Measurements from ENCODE around the gene PROSER2.
A peak's percentile ranks its signal among the peaks of the same experiment; 100 is the strongest.

Gene PROSER2

GRCh38 chr10:11858093-11858492, 34.9 kb downstream of the PROSER2 start:
- no peak for TF ChIP-seq CTCF (IDR thresholded peaks at IDR 0.05)
- peak overlapping the region; percentile 32 for H3K27ac Mint-ChIP-seq
- peaks cover 11% of the 10 kb centered on the region for H3K4me1 Mint-ChIP-seq

GRCh38 chr10:11861341-11861740, 38.2 kb downstream of the PROSER2 start:
- no peak for TF ChIP-seq CTCF (IDR thresholded peaks at IDR 0.05)
- H3K36me3 Mint-ChIP-seq (ENCODE audit: low read depth): peaks cover 3% of the 10 kb centered on the region
- H3K4me3 Mint-ChIP-seq: no peak overlapping the region
- no peaks in the 10 kb centered on the region for H3K9me3 Mint-ChIP-seq
- H3K27me3 Mint-ChIP-seq (ENCODE audit: low read depth, poor library complexity): peaks cover 14% of the 10 kb centered on the region
- H3K27ac Mint-ChIP-seq: no peak overlapping the region
- no peak for DNase-seq
- peaks cover 11% of the 10 kb centered on the region for H3K4me1 Mint-ChIP-seq

More at GRCh38 chr10:11858093-11858492, 34.9 kb downstream of the PROSER2 start:
- DNase-seq: no peak
- Mint-ChIP-seq H3K36me3 (ENCODE audit: low read depth) (peaks cover 9% of the 10 kb centered on the region), H3K9me3 (no peaks in the 10 kb centered on the region), H3K4me3 (no peak overlapping the region), H3K27me3 (ENCODE audit: low read depth, poor library complexity) (peaks cover 3% of the 10 kb centered on the region)

GRCh38 chr10:11861811-11862428, 38.8 kb downstream of the PROSER2 start:
- no peak overlapping the region for H3K4me3 Mint-ChIP-seq
- peaks cover 15% of the 10 kb centered on the region for H3K27me3 Mint-ChIP-seq (ENCODE audit: low read depth, poor library complexity)
- H3K36me3 Mint-ChIP-seq (ENCODE audit: low read depth): peaks cover 3% of the 10 kb centered on the region
- no peak for DNase-seq
- no peak for TF ChIP-seq CTCF (IDR thresholded peaks at IDR 0.05)
- H3K27ac Mint-ChIP-seq: no peak overlapping the region
- peaks cover 11% of the 10 kb centered on the region for H3K4me1 Mint-ChIP-seq
- H3K9me3 Mint-ChIP-seq: no peaks in the 10 kb centered on the region

GRCh38 chr10:11863353-11864109, 40.4 kb downstream of the PROSER2 start:
- H3K4me3 Mint-ChIP-seq: no peak overlapping the region
- no peak for DNase-seq
- H3K9me3 Mint-ChIP-seq: no peaks in the 10 kb centered on the region
- no peak overlapping the region for H3K27ac Mint-ChIP-seq
- H3K27me3 Mint-ChIP-seq (ENCODE audit: low read depth, poor library complexity): peaks cover 15% of the 10 kb centered on the region
- H3K4me1 Mint-ChIP-seq: peaks cover 17% of the 10 kb centered on the region
- no peak for TF ChIP-seq CTCF (IDR thresholded peaks at IDR 0.05)
- peaks cover 3% of the 10 kb centered on the region for H3K36me3 Mint-ChIP-seq (ENCODE audit: low read depth)

- no peak overlapping the region for H3K27ac Mint-ChIP-seq
- DNase-seq: no peak
- no peak for TF ChIP-seq CTCF (IDR thresholded peaks at IDR 0.05)
- H3K36me3 Mint-ChIP-seq (ENCODE audit: low read depth): no peaks in the 10 kb centered on the region
- H3K4me3 Mint-ChIP-seq: no peak overlapping the region
- H3K9me3 Mint-ChIP-seq: no peaks in the 10 kb centered on the region
- peaks cover 17% of the 10 kb centered on the region for H3K4me1 Mint-ChIP-seq
- H3K27me3 Mint-ChIP-seq (ENCODE audit: low read depth, poor library complexity): peaks cover 17% of the 10 kb centered on the region
Measured at GRCh38 chr10:11864727-11865126, 41.6 kb downstream of the PROSER2 start.
